Measurements from ENCODE around the gene PDE9A. TPM values are rescaled to one million over a fixed set of nuclear protein-coding genes. Genes with fewer than 3 reads are reported as not detected.

The PDE9A gene
- total RNA-seq, 1 donor from 2014 or later: 1.6 TPM

- H3K36me3 ChIP-seq (ENCODE audit: control insufficient read depth in 3 of 3, insufficient read depth in 3 of 3, low read length in 3 of 3): peaks cover 0 to 5% (median 3%) of the 10 kb centered on the region in 3 donors
- no peaks in the 10 kb centered on the region for H3K9me3 ChIP-seq (ENCODE audit: control insufficient read depth in 3 of 3, low read length in 3 of 3)
- no peaks in the 10 kb centered on the region for H3K4me1 ChIP-seq (ENCODE audit: control insufficient read depth in 3 of 3, insufficient read depth in 3 of 3, low read length in 3 of 3)
- peaks cover 17 to 24% (median 20%) of the 10 kb centered on the region in 3 donors for H3K27me3 ChIP-seq (ENCODE audit: control insufficient read depth in 3 of 3, insufficient read depth in 3 of 3, low read length in 3 of 3)
- no peak overlapping the region for H3K9ac ChIP-seq (ENCODE audit: low read depth in 1 of 3, low read length in 3 of 3)
- H3K27ac ChIP-seq (ENCODE audit: low read depth, low read length): no peak overlapping the region
- no peak overlapping the region for H3K4me3 ChIP-seq (ENCODE audit: low read length in 3 of 3)
Measured at GRCh38 chr21:42775123-42775522, 121.7 kb downstream of the PDE9A start.

- H3K36me3 ChIP-seq (ENCODE audit: control insufficient read depth in 3 of 3, insufficient read depth in 3 of 3, low read length in 3 of 3): peaks cover 0 to 3% (median 3%) of the 10 kb centered on the region in 3 donors
- H3K27me3 ChIP-seq (ENCODE audit: control insufficient read depth in 3 of 3, insufficient read depth in 3 of 3, low read length in 3 of 3): peaks cover 21 to 30% (median 27%) of the 10 kb centered on the region in 3 donors
- H3K4me3 ChIP-seq (ENCODE audit: low read length in 3 of 3): no peak overlapping the region
- no peaks in the 10 kb centered on the region for H3K9me3 ChIP-seq (ENCODE audit: control insufficient read depth in 3 of 3, low read length in 3 of 3)
- H3K27ac ChIP-seq (ENCODE audit: low read depth, low read length): no peak overlapping the region
- peaks cover 0 to under 1% (median 0%) of the 10 kb centered on the region in 3 donors for H3K4me1 ChIP-seq (ENCODE audit: control insufficient read depth in 3 of 3, insufficient read depth in 3 of 3, low read length in 3 of 3)
- H3K9ac ChIP-seq (ENCODE audit: low read depth in 1 of 3, low read length in 3 of 3): no peak overlapping the region
Measured at GRCh38 chr21:42775891-42776290, 122.5 kb downstream of the PDE9A start.

- Histone ChIP-seq H3K4me3 (ENCODE audit: low read length in 3 of 3) (no peak overlapping the region), H3K27me3 (ENCODE audit: control insufficient read depth in 3 of 3, insufficient read depth in 3 of 3, low read length in 3 of 3) (peaks cover 29 to 40% (median 34%) of the 10 kb centered on the region in 3 donors), H3K27ac (ENCODE audit: low read depth, low read length) (no peak overlapping the region), H3K36me3 (ENCODE audit: control insufficient read depth in 3 of 3, insufficient read depth in 3 of 3, low read length in 3 of 3) (peaks cover 0 to 3% (median 0%) of the 10 kb centered on the region in 3 donors), H3K9me3 (ENCODE audit: control insufficient read depth in 3 of 3, low read length in 3 of 3) (no peaks in the 10 kb centered on the region), H3K9ac (ENCODE audit: low read depth in 1 of 3, low read length in 3 of 3) (no peak overlapping the region), H3K4me1 (ENCODE audit: control insufficient read depth in 3 of 3, insufficient read depth in 3 of 3, low read length in 3 of 3) (peaks cover 3 to 9% (median 8%) of the 10 kb centered on the region in 3 donors)
Measured at GRCh38 chr21:42777064-42777756, 123.8 kb downstream of the PDE9A start.

- Histone ChIP-seq H3K27ac (ENCODE audit: low read depth, low read length) (no peak overlapping the region), H3K4me3 (ENCODE audit: low read length in 3 of 3) (no peak overlapping the region), H3K36me3 (ENCODE audit: control insufficient read depth in 3 of 3, insufficient read depth in 3 of 3, low read length in 3 of 3) (peaks cover 0 to 3% (median 0%) of the 10 kb centered on the region in 3 donors), H3K27me3 (ENCODE audit: control insufficient read depth in 3 of 3, insufficient read depth in 3 of 3, low read length in 3 of 3) (peaks cover 29 to 46% (median 40%) of the 10 kb centered on the region in 3 donors), H3K4me1 (ENCODE audit: control insufficient read depth in 3 of 3, insufficient read depth in 3 of 3, low read length in 3 of 3) (peaks cover 3 to 13% (median 12%) of the 10 kb centered on the region in 3 donors), H3K9me3 (ENCODE audit: control insufficient read depth in 3 of 3, low read length in 3 of 3) (no peaks in the 10 kb centered on the region), H3K9ac (ENCODE audit: low read depth in 1 of 3, low read length in 3 of 3) (no peak overlapping the region)
Measured at GRCh38 chr21:42777757-42778344, 124.4 kb downstream of the PDE9A start.

GRCh38 chr21:42779431-42779861 is 126.0 kb downstream of the PDE9A start:
- no peak overlapping the region for H3K9ac ChIP-seq (ENCODE audit: low read depth in 1 of 3, low read length in 3 of 3)
- no peaks in the 10 kb centered on the region for H3K9me3 ChIP-seq (ENCODE audit: control insufficient read depth in 3 of 3, low read length in 3 of 3)
- peaks cover 0 to 3% (median 0%) of the 10 kb centered on the region in 3 donors for H3K36me3 ChIP-seq (ENCODE audit: control insufficient read depth in 3 of 3, insufficient read depth in 3 of 3, low read length in 3 of 3)
- no peak overlapping the region for H3K27ac ChIP-seq (ENCODE audit: low read depth, low read length)
- H3K4me3 ChIP-seq (ENCODE audit: low read length in 3 of 3): no peak overlapping the region
- H3K4me1 ChIP-seq (ENCODE audit: control insufficient read depth in 3 of 3, insufficient read depth in 3 of 3, low read length in 3 of 3): peaks cover 3 to 18% (median 15%) of the 10 kb centered on the region in 3 donors
- peaks cover 35 to 57% (median 50%) of the 10 kb centered on the region in 3 donors for H3K27me3 ChIP-seq (ENCODE audit: control insufficient read depth in 3 of 3, insufficient read depth in 3 of 3, low read length in 3 of 3)

GRCh38 chr21:42780617-42781016 is 127.2 kb downstream of the PDE9A start:
- peaks cover 3 to 18% (median 15%) of the 10 kb centered on the region in 3 donors for H3K4me1 ChIP-seq (ENCODE audit: control insufficient read depth in 3 of 3, insufficient read depth in 3 of 3, low read length in 3 of 3)
- H3K27ac ChIP-seq (ENCODE audit: low read depth, low read length): no peak overlapping the region
- peaks cover 43 to 63% (median 58%) of the 10 kb centered on the region in 3 donors for H3K27me3 ChIP-seq (ENCODE audit: control insufficient read depth in 3 of 3, insufficient read depth in 3 of 3, low read length in 3 of 3)
- H3K9ac ChIP-seq (ENCODE audit: low read depth in 1 of 3, low read length in 3 of 3): no peak overlapping the region
- peaks cover 0 to 1% (median 0%) of the 10 kb centered on the region in 3 donors for H3K36me3 ChIP-seq (ENCODE audit: control insufficient read depth in 3 of 3, insufficient read depth in 3 of 3, low read length in 3 of 3)
- H3K4me3 ChIP-seq (ENCODE audit: low read length in 3 of 3): no peak overlapping the region
- no peaks in the 10 kb centered on the region for H3K9me3 ChIP-seq (ENCODE audit: control insufficient read depth in 3 of 3, low read length in 3 of 3)

- Histone ChIP-seq H3K27me3 (ENCODE audit: control insufficient read depth in 3 of 3, insufficient read depth in 3 of 3, low read length in 3 of 3) (peaks cover 50 to 68% (median 65%) of the 10 kb centered on the region in 3 donors), H3K4me1 (ENCODE audit: control insufficient read depth in 3 of 3, insufficient read depth in 3 of 3, low read length in 3 of 3) (peaks cover 3 to 18% (median 15%) of the 10 kb centered on the region in 3 donors), H3K9ac (ENCODE audit: low read depth in 1 of 3, low read length in 3 of 3) (peak overlapping the region in 1 of 3 donors; percentile 66), H3K9me3 (ENCODE audit: control insufficient read depth in 3 of 3, low read length in 3 of 3) (no peaks in the 10 kb centered on the region), H3K4me3 (ENCODE audit: low read length in 3 of 3) (peak overlapping the region; percentile 40 to 54 (median 43)), H3K27ac (ENCODE audit: low read depth, low read length) (peak overlapping the region; percentile 19), H3K36me3 (ENCODE audit: control insufficient read depth in 3 of 3, insufficient read depth in 3 of 3, low read length in 3 of 3) (no peaks in the 10 kb centered on the region)
Measured at GRCh38 chr21:42781150-42781970, 127.9 kb downstream of the PDE9A start.

GRCh38 chr21:42781971-42782722 is 128.7 kb downstream of the PDE9A start:
- H3K27me3 ChIP-seq (ENCODE audit: control insufficient read depth in 3 of 3, insufficient read depth in 3 of 3, low read length in 3 of 3): peaks cover 48 to 74% (median 72%) of the 10 kb centered on the region in 3 donors

GRCh38 chr21:42782723-42783242 is 129.4 kb downstream of the PDE9A start:
- H3K9ac ChIP-seq (ENCODE audit: low read depth in 1 of 3, low read length in 3 of 3): no peak overlapping the region
- H3K9me3 ChIP-seq (ENCODE audit: control insufficient read depth in 3 of 3, low read length in 3 of 3): peaks cover 2 to 3% (median 3%) of the 10 kb centered on the region in 3 donors
- peak overlapping the region; percentile 15 for H3K27ac ChIP-seq (ENCODE audit: low read depth, low read length)
- no peak overlapping the region for H3K4me3 ChIP-seq (ENCODE audit: low read length in 3 of 3)
- H3K36me3 ChIP-seq (ENCODE audit: control insufficient read depth in 3 of 3, insufficient read depth in 3 of 3, low read length in 3 of 3): no peaks in the 10 kb centered on the region
- H3K4me1 ChIP-seq (ENCODE audit: control insufficient read depth in 3 of 3, insufficient read depth in 3 of 3, low read length in 3 of 3): peaks cover 3 to 18% (median 15%) of the 10 kb centered on the region in 3 donors
- H3K27me3 ChIP-seq (ENCODE audit: control insufficient read depth in 3 of 3, insufficient read depth in 3 of 3, low read length in 3 of 3): peaks cover 41 to 69% (median 68%) of the 10 kb centered on the region in 3 donors

More at GRCh38 chr21:42781971-42782722, 128.7 kb downstream of the PDE9A start:
- Histone ChIP-seq H3K36me3 (ENCODE audit: control insufficient read depth in 3 of 3, insufficient read depth in 3 of 3, low read length in 3 of 3) (no peaks in the 10 kb centered on the region), H3K9ac (ENCODE audit: low read depth in 1 of 3, low read length in 3 of 3) (peak overlapping the region in 1 of 3 donors; percentile 16), H3K9me3 (ENCODE audit: control insufficient read depth in 3 of 3, low read length in 3 of 3) (peaks cover 2 to 3% (median 3%) of the 10 kb centered on the region in 3 donors), H3K4me3 (ENCODE audit: low read length in 3 of 3) (no peak overlapping the region), H3K27ac (ENCODE audit: low read depth, low read length) (peak overlapping the region; percentile 19), H3K4me1 (ENCODE audit: control insufficient read depth in 3 of 3, insufficient read depth in 3 of 3, low read length in 3 of 3) (peaks cover 3 to 18% (median 15%) of the 10 kb centered on the region in 3 donors)
